Right cardiac atrium (tissue), 5 donors: ENCODE data around the gene SP1. TPM values are rescaled to one million over a fixed set of nuclear protein-coding genes. Genes with fewer than 3 reads are reported as not detected.
A peak's percentile ranks its signal among the peaks of the same experiment; 100 is the strongest.
"Not testable (repeated sequence)": the region's sequence is repeated elsewhere in the genome, so short reads cannot be mapped to it uniquely, and the experiment has no call there.

Experiments used
- ATAC-seq, 2 donors: fragments of 200-7000 bp; cut with Tn5 transposase; one replicate each; pipeline versions ENCODE4 v1.8.0 to v1.9.1; 2020; ENCODE audit warnings: moderate library complexity in 2 of 2, mild to moderate bottlenecking in 1 of 2
- DNase-seq, 3 donors: peaks; one replicate each; pipeline ENCODE4 v3.0.0-alpha.2; 2020
- H3K27ac ChIP-seq: one replicate; pipeline ENCODE4 v1.5.1; 2013; ENCODE audit warnings: mild to moderate bottlenecking, low read length, control low read depth, moderate library complexity
- H3K27me3 ChIP-seq: one replicate; pipeline ENCODE4 v1.6.1; 2013; ENCODE audit not compliant: control insufficient read depth, insufficient read depth
- H3K4me1 ChIP-seq: one replicate; pipeline ENCODE4 v1.6.1; 2013; ENCODE audit warnings: low read length; ENCODE audit not compliant: control insufficient read depth, insufficient read depth
- H3K4me3 ChIP-seq: one replicate; pipeline ENCODE4 v1.5.1; 2013; ENCODE audit warnings: low read length, control low read depth
- H3K9me3 ChIP-seq: one replicate; pipeline ENCODE4 v1.6.1; 2013; ENCODE audit warnings: low read length; ENCODE audit not compliant: control insufficient read depth
- WGBS: extraction: QIAGEN DNeasy Blood & Tissue Kit; methylation state at CpG from one replicate; pipeline ENCODE4 v1.1.7; 2013; 5-methylcytosine and 5-hydroxymethylcytosine counted together
- intact Hi-C, 4 donors: fragments of 100-400 bp; cut with DNase I; formaldehyde crosslinking; loops; one replicate each; pipeline versions ENCODE4 v1.11.0 to v1.14.0; 2022 to 2023
- polyA plus RNA-seq: library from polyadenylated mRNA; stranded (reverse); fragments of 200-250 nt; gene quantifications from one replicate; pipeline ENCODE4 v1.2.3, GENCODE V29; 2013
- total RNA-seq, 4 donors: library from RNA; stranded (reverse); fragmentation: NEBNext Ultra II Directional; extraction: Animal tissue kit (Norgen Biotek cat#: 25700); gene quantifications; one replicate each; pipeline ENCODE4 v1.2.1, GENCODE V29; 2021
- donor health status: healthy with polysubstance abuse.
- donor health status: DM: no; HTN: yes; CAD: no.
- donor health status: DM: no; HTN: no; CAD: no.
- donor health status: DM: no; HTN: yes; CAD: no; lungs with severe emphysema.
- donor health status: DM: yes; HTN: yes; CAD: no.

The SP1 gene
- total and polyA plus RNA-seq, 5 donors: 8.3 to 39.9 (median 31.7) TPM

GRCh38 chr12:53414756-53415417, 34.9 kb downstream of the SP1 start:
- intact Hi-C loops: no loop called here
- no peak for DNase-seq
- peaks cover 6% of the 10 kb centered on the region for H3K4me1 ChIP-seq
- no peaks in the 10 kb centered on the region for H3K27me3 ChIP-seq
- no peaks in the 10 kb centered on the region for H3K9me3 ChIP-seq
- no peak for ATAC-seq
- WGBS: 5% methylated on average over 3 of the region's 3 CpGs
- H3K4me3 ChIP-seq: no peak overlapping the region
- no peak overlapping the region for H3K27ac ChIP-seq

DNA sequence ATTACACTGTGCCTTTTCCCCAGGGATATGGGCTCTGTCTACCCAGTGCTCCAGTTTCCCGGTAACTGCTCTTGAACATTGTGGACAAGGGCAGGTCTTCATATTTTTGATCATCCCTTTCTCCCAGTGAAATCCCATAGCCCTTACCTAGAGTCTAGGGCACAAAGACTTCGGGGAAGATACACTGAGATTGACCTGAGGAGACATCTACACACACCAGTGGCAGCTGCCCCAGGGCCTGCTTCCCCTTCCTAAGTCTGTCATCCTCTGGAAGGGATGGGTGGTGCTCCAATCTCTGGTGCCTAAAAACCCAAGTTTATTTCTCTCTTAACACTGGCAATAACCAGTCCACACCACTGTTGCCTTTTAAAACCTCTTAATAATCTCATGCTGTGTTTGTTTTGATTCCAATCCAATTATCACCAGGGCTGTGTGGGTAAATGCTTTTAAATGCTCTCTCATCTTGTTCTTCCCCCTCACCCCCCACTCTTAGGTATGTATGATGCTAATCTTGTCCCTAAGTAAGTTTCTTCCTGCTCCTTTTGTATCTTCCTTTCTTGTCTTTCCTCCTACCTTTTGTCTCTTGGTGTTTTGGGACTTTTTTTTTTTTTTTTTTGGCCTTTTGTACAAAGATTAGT, 35.9 kb downstream of the SP1 start:
- H3K4me3 ChIP-seq, DNase-seq, H3K27ac ChIP-seq, H3K9me3 ChIP-seq, H3K27me3 ChIP-seq, intact Hi-C loops, H3K4me1 ChIP-seq: not testable (repeated sequence)
- peak; percentile 35 to 39 for ATAC-seq
- 56% methylated on average over 2 of the region's 2 CpGs for WGBS

DNA sequence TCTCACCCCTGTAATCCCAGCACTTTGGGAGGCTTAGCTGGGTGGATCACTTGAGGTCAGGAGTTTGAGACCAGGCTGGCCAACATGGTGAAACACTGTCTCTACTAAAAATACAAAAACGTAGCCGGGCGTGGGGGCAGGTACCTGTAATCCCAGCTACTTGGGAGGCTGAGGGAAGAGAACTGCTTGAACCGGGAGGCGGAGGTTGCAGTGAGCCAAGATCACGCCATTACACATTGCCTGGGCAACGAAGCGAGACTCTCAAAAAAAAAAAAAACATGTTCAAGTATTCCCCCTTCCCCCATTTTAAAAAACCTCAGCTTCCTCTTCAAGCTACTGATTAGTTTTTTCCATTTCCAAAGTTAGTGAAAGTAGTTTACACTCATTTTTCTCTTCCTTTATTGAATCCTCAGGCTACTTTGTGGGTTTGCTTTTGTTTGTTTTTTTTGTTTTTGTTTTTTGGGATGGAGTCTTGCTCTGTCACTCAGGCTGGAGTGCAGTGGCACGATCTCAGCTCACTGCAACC, 37.4 kb downstream of the SP1 start:
- DNase-seq, intact Hi-C loops, H3K4me1 ChIP-seq, H3K27me3 ChIP-seq, ATAC-seq, H3K27ac ChIP-seq, H3K4me3 ChIP-seq, H3K9me3 ChIP-seq: not testable (repeated sequence)
- 79% methylated on average over 9 of the region's 9 CpGs for WGBS

DNA sequence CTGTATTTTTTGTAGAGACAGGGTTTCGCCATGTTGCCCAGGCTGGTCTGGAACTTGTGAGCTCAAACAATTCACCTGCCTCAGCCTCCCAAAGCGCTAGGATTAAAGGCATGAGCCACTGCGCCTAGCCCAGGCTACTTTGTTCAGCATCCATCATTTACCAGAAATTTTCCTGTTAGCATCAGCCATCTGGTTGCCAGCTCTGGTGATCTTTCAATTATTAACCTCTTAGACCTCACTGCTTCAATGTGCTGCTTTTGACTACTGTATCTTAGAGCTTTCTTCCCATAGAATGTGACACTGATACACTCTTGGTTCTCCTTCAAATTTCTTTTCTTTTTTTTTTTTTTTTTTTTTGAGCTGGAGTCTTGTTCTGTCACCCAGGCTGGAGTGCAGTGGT, 38.2 kb downstream of the SP1 start:
- Histone ChIP-seq H3K9me3 (no peaks in the 10 kb centered on the region), H3K27ac (no peak overlapping the region), H3K4me1 (peaks cover 9% of the 10 kb centered on the region), H3K4me3 (no peak overlapping the region), H3K27me3 (no peaks in the 10 kb centered on the region)
- ATAC-seq: no peak
- WGBS: 96% methylated on average over 3 of the region's 3 CpGs
- DNase-seq: no peak
- intact Hi-C loops: no loop called here

DNA sequence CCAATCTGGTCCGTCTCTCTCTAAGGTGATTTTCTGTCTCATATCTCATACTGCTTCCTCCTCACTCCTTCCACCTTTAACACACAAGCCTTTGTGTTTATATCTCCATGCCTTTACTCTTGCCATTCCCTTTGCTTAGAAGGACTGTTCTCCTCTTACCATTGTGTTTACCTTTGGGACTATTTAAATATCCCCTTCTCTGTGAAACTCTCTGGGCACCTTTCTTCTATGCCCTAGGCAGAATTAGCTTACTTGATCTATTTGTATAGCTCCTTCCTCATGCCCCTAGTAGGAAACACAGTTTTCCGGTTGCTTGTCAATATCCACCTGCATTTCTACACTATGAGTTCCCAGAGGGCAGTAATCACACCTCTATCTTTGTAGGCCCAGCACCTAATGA, 39.8 kb downstream of the SP1 start:
- H3K27me3 ChIP-seq: no peaks in the 10 kb centered on the region
- intact Hi-C loops: loop anchor here in 1 of 4 donors (2.0 kb wide), 1 partner anchor 67 kb away; no protein-coding TSS in a partner anchor
- H3K9me3 ChIP-seq: no peaks in the 10 kb centered on the region
- no peak for DNase-seq
- no peak for ATAC-seq
- peaks cover 8% of the 10 kb centered on the region for H3K4me1 ChIP-seq
- H3K4me3 ChIP-seq: no peak overlapping the region
- WGBS: 90% methylated on average over 2 of the region's 2 CpGs
- H3K27ac ChIP-seq: no peak overlapping the region

GRCh38 chr12:53422247-53422646, 42.3 kb downstream of the SP1 start:
- ATAC-seq, intact Hi-C loops: not testable (repeated sequence)
- 89% methylated on average over 12 of the region's 12 CpGs for WGBS

GRCh38 chr12:53423597-53423996, 43.6 kb downstream of the SP1 start, which contains the start of gene AMHR2:
Gene AMHR2, plus strand, starts transcription at chr12:53423855. Its CDS starts 80 bp downstream, at chr12:53423935.
- intact Hi-C loops: no loop called here
- ATAC-seq (no peak), DNase-seq (no peak)
- H3K4me3 ChIP-seq: no peak within 1 kb of the TSS
- no peaks in the 10 kb centered on the region for H3K27me3 ChIP-seq
- WGBS: 96% methylated on average over 1 of the region's 1 CpG
- peaks cover 3% of the 10 kb centered on the region for H3K4me1 ChIP-seq
- no peaks in the 10 kb centered on the region for H3K9me3 ChIP-seq
- no peak within 1 kb of the TSS for H3K27ac ChIP-seq

More at GRCh38 chr12:53422247-53422646, 42.3 kb downstream of the SP1 start:
- H3K27ac ChIP-seq, H3K4me3 ChIP-seq, H3K9me3 ChIP-seq, H3K4me1 ChIP-seq, H3K27me3 ChIP-seq, DNase-seq: not testable (repeated sequence)

DNA sequence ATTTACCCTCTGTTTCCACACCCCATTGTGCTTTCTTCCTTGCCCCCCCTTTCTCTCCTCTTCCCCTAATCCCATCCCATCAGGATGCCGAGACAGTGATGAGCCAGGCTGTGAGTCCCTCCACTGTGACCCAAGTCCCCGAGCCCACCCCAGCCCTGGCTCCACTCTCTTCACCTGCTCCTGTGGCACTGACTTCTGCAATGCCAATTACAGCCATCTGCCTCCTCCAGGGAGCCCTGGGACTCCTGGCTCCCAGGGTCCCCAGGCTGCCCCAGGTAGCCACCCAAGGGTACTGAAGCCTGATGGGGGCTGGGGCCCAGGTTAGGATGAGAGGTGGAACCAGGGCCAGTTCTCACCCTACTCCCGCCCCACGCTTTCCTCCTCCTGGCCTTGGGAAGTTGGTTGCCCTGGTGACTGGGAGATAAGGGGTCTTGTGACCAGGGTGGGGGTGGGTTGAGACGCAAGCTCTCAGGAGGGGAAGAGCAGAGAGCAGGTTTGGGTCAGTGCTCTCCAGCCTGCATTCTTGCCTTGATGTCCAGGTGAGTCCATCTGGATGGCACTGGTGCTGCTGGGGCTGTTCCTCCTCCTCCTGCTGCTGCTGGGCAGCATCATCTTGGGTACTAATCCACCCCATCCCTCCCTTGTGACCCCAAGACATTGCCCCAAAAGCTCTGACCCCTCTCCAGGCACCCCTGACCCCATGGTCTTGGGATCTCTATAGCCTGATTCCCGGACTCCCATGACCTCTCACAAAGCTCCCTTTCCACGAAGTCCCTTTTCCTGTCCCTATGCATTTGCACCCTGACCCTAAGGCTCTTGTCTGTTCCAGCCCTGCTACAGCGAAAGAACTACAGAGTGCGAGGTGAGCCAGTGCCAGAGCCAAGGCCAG, 44.9 kb downstream of the SP1 start:
- peak; percentile 38 to 55 for ATAC-seq
- no peak overlapping the region for H3K4me3 ChIP-seq

GRCh38 chr12:53425515-53426150, 45.7 kb downstream of the SP1 start:
- Histone ChIP-seq H3K4me3 (no peak overlapping the region), H3K4me1 (peaks cover 3% of the 10 kb centered on the region), H3K27me3 (no peaks in the 10 kb centered on the region), H3K27ac (no peak overlapping the region), H3K9me3 (no peaks in the 10 kb centered on the region)
- intact Hi-C loops: loop anchor here in 1 of 4 donors (2.0 kb wide), 1 partner anchor 71 kb away; no protein-coding TSS in a partner anchor
- 58% methylated on average over 11 of the region's 11 CpGs for WGBS
- ATAC-seq (peak in 1 of 2 donors; percentile 13), DNase-seq (no peak)

More for the DNA sequence above, 44.9 kb downstream of the SP1 start:
- Histone ChIP-seq H3K27me3 (no peaks in the 10 kb centered on the region), H3K9me3 (no peaks in the 10 kb centered on the region), H3K4me1 (peaks cover 3% of the 10 kb centered on the region), H3K27ac (no peak overlapping the region)
- DNase-seq: no peak
- 56% methylated on average over 9 of the region's 9 CpGs for WGBS
- intact Hi-C loops: loop anchor here in 1 of 4 donors (2.0 kb wide), 1 partner anchor 70 kb away; no protein-coding TSS in a partner anchor

DNA sequence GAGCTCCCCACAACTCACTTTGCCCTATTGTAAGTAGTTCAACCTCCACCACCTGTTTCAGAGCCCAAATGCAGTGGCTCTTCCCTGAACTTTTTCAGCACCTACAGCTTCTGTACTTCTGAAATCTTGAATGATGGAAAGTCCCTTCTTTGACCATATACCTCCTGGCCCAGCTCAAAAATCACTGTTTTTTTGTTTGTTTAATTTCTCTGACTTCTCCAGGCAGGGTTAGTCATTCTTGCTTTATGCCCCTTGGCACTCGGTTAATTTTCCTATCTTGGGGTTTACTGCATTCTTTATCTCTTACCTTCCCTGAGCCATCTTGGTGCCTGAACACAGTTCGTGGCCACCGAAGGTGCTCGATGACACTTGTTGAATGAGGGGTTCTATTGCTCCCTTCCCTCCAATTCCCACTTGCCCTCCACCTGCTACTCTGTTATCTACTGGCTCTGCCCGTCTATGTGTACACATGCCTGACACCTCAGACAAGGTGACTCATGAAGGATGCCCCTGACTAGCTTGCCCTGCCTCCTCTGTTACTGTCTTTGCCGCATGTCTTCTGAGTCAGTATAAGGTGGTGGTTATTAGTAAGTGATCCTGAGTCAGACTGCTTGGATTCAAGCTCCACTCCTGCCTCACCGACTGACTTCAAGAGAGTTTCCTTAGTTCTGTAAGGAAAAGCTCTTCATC, 48.1 kb downstream of the SP1 start:
- Histone ChIP-seq H3K27me3 (no peaks in the 10 kb centered on the region), H3K27ac (no peak overlapping the region), H3K4me1 (no peaks in the 10 kb centered on the region), H3K4me3 (no peak overlapping the region), H3K9me3 (peaks cover 2% of the 10 kb centered on the region)
- intact Hi-C loops: no loop called here
- 85% methylated on average over 7 of the region's 7 CpGs for WGBS
- ATAC-seq (no peak), DNase-seq (no peak)
